H9 (cell line): Measurements from ENCODE around the gene CA9. TPM values are rescaled to one million over a fixed set of nuclear protein-coding genes. Genes with fewer than 3 reads are reported as not detected.

Experiments
- DNase-seq: peaks from one replicate; pipeline ENCODE4 v3.0.0-alpha.2; 2017
- H2AFZ ChIP-seq: one replicate; pipeline ENCODE4 v1.6.1; 2013; ENCODE audit warnings: mild to moderate bottlenecking, low read length, control low read depth, moderate library complexity
- H2AK5ac ChIP-seq: 2 replicates; pipeline ENCODE4 v1.6.1; 2013; ENCODE audit warnings: low read length, control low read depth, mixed read lengths; ENCODE audit not compliant: insufficient read length
- H2BK120ac ChIP-seq: one replicate; pipeline ENCODE4 v1.6.1; 2013; ENCODE audit warnings: low read depth, mild to moderate bottlenecking, low read length, control low read depth, inconsistent platforms; ENCODE audit not compliant: poor library complexity, severe bottlenecking
- H2BK12ac ChIP-seq: 2 replicates; pipeline ENCODE4 v1.6.1; 2013; ENCODE audit warnings: low read length, control low read depth, mixed read lengths, low read depth; ENCODE audit not compliant: insufficient read length
- H2BK15ac ChIP-seq: 2 replicates; pipeline ENCODE4 v1.6.1; 2013; ENCODE audit warnings: low read depth, low read length, control low read depth
- H2BK20ac ChIP-seq: one replicate; pipeline ENCODE4 v1.6.1; 2013; ENCODE audit warnings: low read depth, mild to moderate bottlenecking, low read length, control low read depth, inconsistent platforms; ENCODE audit not compliant: poor library complexity, severe bottlenecking
- H2BK5ac ChIP-seq: 2 replicates; pipeline ENCODE4 v1.6.1; 2013; ENCODE audit warnings: low read length, control low read depth, mixed read lengths; ENCODE audit not compliant: insufficient read length
- H3K14ac ChIP-seq: 2 replicates; pipeline ENCODE4 v1.6.1; 2013; ENCODE audit warnings: low read length, control low read depth; ENCODE audit not compliant: insufficient read depth
- H3K18ac ChIP-seq: 2 replicates; pipeline ENCODE4 v1.6.1; 2013; ENCODE audit warnings: low read depth, mild to moderate bottlenecking, mixed read lengths, low read length, control low read depth; ENCODE audit not compliant: insufficient read length
- H3K23ac ChIP-seq: 2 replicates; pipeline ENCODE4 v1.6.1; 2013; ENCODE audit warnings: low read length, control low read depth, mixed read lengths, low read depth; ENCODE audit not compliant: insufficient read length
- H3K23me2 ChIP-seq: 2 replicates; pipeline ENCODE4 v1.6.1; 2013; ENCODE audit warnings: low read depth, mild to moderate bottlenecking, mixed read lengths, low read length, control low read depth; ENCODE audit not compliant: insufficient read length, poor library complexity, severe bottlenecking
- H3K27ac ChIP-seq: 2 replicates; pipeline ENCODE4 v1.5.1; 2013; ENCODE audit warnings: low read length, control low read depth, mixed read lengths, low read depth; ENCODE audit not compliant: insufficient read length
- H3K27me3 ChIP-seq: 2 replicates; pipeline ENCODE4 v1.6.1; 2013; ENCODE audit warnings: low read length, control low read depth, inconsistent platforms; ENCODE audit not compliant: insufficient read depth
- H3K4ac ChIP-seq: 2 replicates; pipeline ENCODE4 v1.6.1; 2013; ENCODE audit warnings: low read depth, mild to moderate bottlenecking, control low read depth, inconsistent platforms, low read length, moderate library complexity
- H3K4me1 ChIP-seq: 2 replicates; pipeline ENCODE4 v1.6.1; 2013; ENCODE audit warnings: low read length, control low read depth, inconsistent platforms; ENCODE audit not compliant: insufficient read depth
- H3K4me2 ChIP-seq: 2 replicates; pipeline ENCODE4 v1.6.1; 2013; ENCODE audit warnings: low read length, control low read depth, mixed read lengths; ENCODE audit not compliant: insufficient read length, insufficient read depth
- H3K56ac ChIP-seq: 2 replicates; pipeline ENCODE4 v1.6.1; 2013; ENCODE audit warnings: low read depth, mild to moderate bottlenecking, mixed read lengths, low read length, control low read depth; ENCODE audit not compliant: insufficient read length
- H3K79me1 ChIP-seq: 2 replicates; pipeline ENCODE4 v1.6.1; 2013; ENCODE audit warnings: low read depth, mild to moderate bottlenecking, moderate library complexity, low read length, control low read depth, inconsistent platforms; ENCODE audit not compliant: insufficient read depth, poor library complexity, severe bottlenecking
- H3K79me2 ChIP-seq: 2 replicates; pipeline ENCODE4 v1.6.1; 2013; ENCODE audit warnings: low read length, control low read depth, inconsistent platforms; ENCODE audit not compliant: insufficient read depth
- H3K9ac ChIP-seq: 2 replicates; pipeline ENCODE4 v1.6.1; 2013; ENCODE audit warnings: low read length, control low read depth, mixed read lengths; ENCODE audit not compliant: insufficient read length; ENCODE audit errors: extremely low read depth
- H3K9me3 ChIP-seq: one replicate; pipeline ENCODE4 v1.6.1; 2013; ENCODE audit warnings: low read depth, low read length, inconsistent platforms; ENCODE audit not compliant: control insufficient read depth
- H3T11ph ChIP-seq: one replicate; pipeline ENCODE4 v1.6.1; 2013; ENCODE audit warnings: mild to moderate bottlenecking, low read length, control low read depth, inconsistent platforms
- H4K20me1 ChIP-seq: one replicate; pipeline ENCODE4 v1.6.1; 2013; ENCODE audit not compliant: control insufficient read depth, insufficient read length, insufficient read depth
- H4K5ac ChIP-seq: 2 replicates; pipeline ENCODE4 v1.6.1; 2013; ENCODE audit warnings: low read depth, mild to moderate bottlenecking, mixed read lengths, low read length, control low read depth; ENCODE audit not compliant: insufficient read length
- H4K8ac ChIP-seq: replicated peaks from 2 replicates; pipeline ENCODE4 v1.6.1; 2013; ENCODE audit warnings: low read length, control low read depth, mixed read lengths, low read depth; ENCODE audit not compliant: insufficient read length
- H4K91ac ChIP-seq: 2 replicates; pipeline ENCODE4 v1.6.1; 2013; ENCODE audit warnings: low read depth, mild to moderate bottlenecking, moderate library complexity, mixed read lengths, low read length, control low read depth; ENCODE audit not compliant: insufficient read length
- H3K27ac Mint-ChIP-seq, 3 experiments: 2 replicates in 2 of 3; 3 replicates in 1 of 3; pipeline ENCODE4 v1.8.0; 2020 to 2021; ENCODE audit warnings: mixed read lengths in 3 of 3, mild to moderate bottlenecking in 1 of 3, moderate library complexity in 1 of 3
- H3K27me3 Mint-ChIP-seq: 2 replicates; pipeline ENCODE4 v1.8.0; 2021; ENCODE audit warnings: low read depth, mild to moderate bottlenecking, moderate library complexity, mixed read lengths
- H3K36me3 Mint-ChIP-seq, 3 experiments: 2 replicates in 2 of 3; 3 replicates in 1 of 3; pipeline ENCODE4 v1.8.0; 2020 to 2021; ENCODE audit warnings: low read depth in 3 of 3, mixed read lengths in 3 of 3; ENCODE audit not compliant: insufficient read depth in 1 of 3
- H3K4me1 Mint-ChIP-seq, 2 experiments: 2 replicates each; pipeline ENCODE4 v1.8.0; 2020; ENCODE audit warnings: mixed read lengths in 2 of 2
- H3K4me3 Mint-ChIP-seq, 2 experiments: 2 replicates in 1 of 2; 3 replicates in 1 of 2; pipeline ENCODE4 v1.8.0; 2020 to 2021; ENCODE audit warnings: mild to moderate bottlenecking in 2 of 2, mixed read lengths in 2 of 2, moderate library complexity in 1 of 2
- H3K9me3 Mint-ChIP-seq, 2 experiments: 2 replicates in 1 of 2; 3 replicates in 1 of 2; pipeline ENCODE4 v1.8.0; 2020; ENCODE audit warnings: mild to moderate bottlenecking in 2 of 2, mixed read lengths in 2 of 2, moderate library complexity in 1 of 2
- WGBS: extraction: QIAGEN DNeasy Blood & Tissue Kit; methylation state at CpG from one replicate; pipeline ENCODE4 v1.1.7; 2013; ENCODE audit warnings: missing lambda C conversion rate, low lambda C conversion rate, mixed read lengths; ENCODE audit not compliant: insufficient read length; ENCODE audit errors: extremely low coverage; 5-methylcytosine and 5-hydroxymethylcytosine counted together
- total RNA-seq: library from RNA; stranded (reverse); gene quantifications from 2 replicates; pipeline ENCODE4 v1.2.1, GENCODE V29; 2021
- TF ChIP-seq, protein P1 (sequence below): fragments of 200-600 bp; sonication (generic); conservative IDR thresholded peaks from 3 replicates; pipeline ENCODE4 v1.8.0; 2021; ENCODE audit warnings: antibody characterized with exemption, mild to moderate bottlenecking

The CA9 gene
- total RNA-seq, 1 experiment from 2014 or later = 0.94 TPM

GRCh38 chr9:35725362-35725761 is 51.6 kb downstream of the CA9 start:
- H3K27me3 Mint-ChIP-seq = no peaks in the 10 kb centered on the region

More at GRCh38 chr9:35725362-35725761, 51.6 kb downstream of the CA9 start:
- no peak for DNase-seq
- H3K4me2 ChIP-seq = no peak overlapping the region
- Mint-ChIP-seq H3K4me1 (no peaks in the 10 kb centered on the region; a peak in 2 of 4 replicates), H3K4me3 (no peak overlapping the region), H3K27ac (no peak overlapping the region; a peak in 1 of 7 replicates), H3K9me3 (no peaks in the 10 kb centered on the region), H3K36me3 (peaks cover 22 to 53% (median 40%) of the 10 kb centered on the region in 3 experiments; a peak in 6 of 7 replicates)
- H2BK15ac ChIP-seq = no peak overlapping the region
- no peak overlapping the region for H2AFZ ChIP-seq
- no peak overlapping the region for H3K9ac ChIP-seq
- no peak overlapping the region for H3K14ac ChIP-seq
- H3K27ac ChIP-seq = no peak overlapping the region
- H3K23me2 ChIP-seq = no peaks in the 10 kb centered on the region
- H3T11ph ChIP-seq = no peak overlapping the region
- no peaks in the 10 kb centered on the region for H3K79me1 ChIP-seq
- no peak overlapping the region for H3K4ac ChIP-seq
- H4K8ac ChIP-seq = no peak overlapping the region
- no peak overlapping the region for H2BK12ac ChIP-seq
- H4K5ac ChIP-seq = no peak overlapping the region
- WGBS = no CpG with 5 or more reads among the region's 11 CpGs
- H3K18ac ChIP-seq = no peak overlapping the region
- TF ChIP-seq, protein P1, sequence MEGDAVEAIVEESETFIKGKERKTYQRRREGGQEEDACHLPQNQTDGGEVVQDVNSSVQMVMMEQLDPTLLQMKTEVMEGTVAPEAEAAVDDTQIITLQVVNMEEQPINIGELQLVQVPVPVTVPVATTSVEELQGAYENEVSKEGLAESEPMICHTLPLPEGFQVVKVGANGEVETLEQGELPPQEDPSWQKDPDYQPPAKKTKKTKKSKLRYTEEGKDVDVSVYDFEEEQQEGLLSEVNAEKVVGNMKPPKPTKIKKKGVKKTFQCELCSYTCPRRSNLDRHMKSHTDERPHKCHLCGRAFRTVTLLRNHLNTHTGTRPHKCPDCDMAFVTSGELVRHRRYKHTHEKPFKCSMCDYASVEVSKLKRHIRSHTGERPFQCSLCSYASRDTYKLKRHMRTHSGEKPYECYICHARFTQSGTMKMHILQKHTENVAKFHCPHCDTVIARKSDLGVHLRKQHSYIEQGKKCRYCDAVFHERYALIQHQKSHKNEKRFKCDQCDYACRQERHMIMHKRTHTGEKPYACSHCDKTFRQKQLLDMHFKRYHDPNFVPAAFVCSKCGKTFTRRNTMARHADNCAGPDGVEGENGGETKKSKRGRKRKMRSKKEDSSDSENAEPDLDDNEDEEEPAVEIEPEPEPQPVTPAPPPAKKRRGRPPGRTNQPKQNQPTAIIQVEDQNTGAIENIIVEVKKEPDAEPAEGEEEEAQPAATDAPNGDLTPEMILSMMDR = peak; percentile 31; the same call in 2 of the 3 replicates
- H3K23ac ChIP-seq = no peak overlapping the region
- H4K91ac ChIP-seq = no peak overlapping the region
- no peaks in the 10 kb centered on the region for H3K9me3 ChIP-seq
- no peaks in the 10 kb centered on the region for H3K27me3 ChIP-seq
- no peak overlapping the region for H2BK20ac ChIP-seq
- no peak overlapping the region for H3K56ac ChIP-seq
- H2AK5ac ChIP-seq = no peak overlapping the region
- H2BK120ac ChIP-seq = no peak overlapping the region
- H2BK5ac ChIP-seq = no peak overlapping the region
- H4K20me1 ChIP-seq = no peaks in the 10 kb centered on the region
- H3K4me1 ChIP-seq = peaks cover 22% of the 10 kb centered on the region; the same call in 1 of the 2 replicates
- H3K79me2 ChIP-seq = peaks cover 1% of the 10 kb centered on the region
